WTC11 (cell line): ENCODE data around the gene CGB7. TPM values are rescaled to one million over a fixed set of nuclear protein-coding genes. Genes with fewer than 3 reads are reported as not detected.
"Not testable (repeated sequence)": the region's sequence is repeated elsewhere in the genome, so short reads cannot be mapped to it uniquely, and the experiment has no call there.

ENCODE experiments used
- ATAC-seq: fragments of 200-7000 bp; cut with Tn5 transposase; 2 replicates; pipeline ENCODE4 v1.10.0; 2021; ENCODE audit warnings: mild to moderate bottlenecking, moderate library complexity
- CTCF ChIA-PET: fragments of 300-600 bp; sonication (Branson Sonifier 250); formaldehyde crosslinking; loops from one replicate; lab custom pipeline; 2021; ENCODE audit warnings: antibody characterized with exemption; lab: Charles Lee
- POLR2A ChIA-PET: fragments of 350-600 bp; sonication (Branson Sonifier 250); formaldehyde crosslinking; loops from one replicate; lab custom pipeline; 2021; ENCODE audit warnings: antibody characterized with exemption; lab: Charles Lee
- DNase-seq: peaks from one replicate; pipeline ENCODE4 v3.0.0; 2021; ENCODE audit warnings: low spot score
- H3K27ac Mint-ChIP-seq: 2 replicates; pipeline ENCODE4 v1.8.0; 2021; ENCODE audit warnings: mixed read lengths
- H3K27me3 Mint-ChIP-seq: 2 replicates; pipeline ENCODE4 v1.8.0; 2021; ENCODE audit warnings: low read depth, mild to moderate bottlenecking, moderate library complexity, mixed read lengths
- H3K36me3 Mint-ChIP-seq: 2 replicates; pipeline ENCODE4 v1.8.0; 2021; ENCODE audit warnings: mixed read lengths
- H3K4me1 Mint-ChIP-seq: 2 replicates; pipeline ENCODE4 v1.8.0; 2022; ENCODE audit warnings: mixed read lengths
- H3K4me3 Mint-ChIP-seq: 2 replicates; pipeline ENCODE4 v1.8.0; 2021; ENCODE audit warnings: mild to moderate bottlenecking, moderate library complexity, mixed read lengths
- H3K9me3 Mint-ChIP-seq: 2 replicates; pipeline ENCODE4 v1.8.0; 2021; ENCODE audit warnings: mixed read lengths
- AR ChIP-seq: fragments of 250-450 bp; sonication (Bioruptor Pico); IDR thresholded peaks from 2 replicates; pipeline ENCODE4 v1.9.0; 2021; ENCODE audit warnings: mild to moderate bottlenecking
- ARID4B ChIP-seq: sonication (generic); formaldehyde crosslinking; IDR thresholded peaks from 2 replicates; pipeline ENCODE4 v1.8.0; 2023; ENCODE audit warnings: missing genetic modification reagents, mild to moderate bottlenecking, borderline replicate concordance
- ATF1 ChIP-seq: sonication (generic); formaldehyde crosslinking; IDR thresholded peaks from 2 replicates; pipeline ENCODE4 v1.8.1; 2023; ENCODE audit warnings: mild to moderate bottlenecking, moderate library complexity, missing genetic modification reagents
- ATF3 ChIP-seq: sonication (generic); formaldehyde crosslinking; conservative IDR thresholded peaks from 2 replicates; pipeline ENCODE4 v1.8.1; 2022; ENCODE audit warnings: mild to moderate bottlenecking, missing genetic modification reagents
- ATF6 ChIP-seq: sonication (generic); formaldehyde crosslinking; IDR thresholded peaks from 2 replicates; pipeline ENCODE4 v1.8.1; 2023; ENCODE audit warnings: mild to moderate bottlenecking, missing genetic modification reagents
- CREB1 ChIP-seq: sonication (generic); formaldehyde crosslinking; IDR thresholded peaks from 2 replicates; pipeline ENCODE4 v1.8.0; 2023; ENCODE audit warnings: mild to moderate bottlenecking, missing genetic modification reagents
- E2F4 ChIP-seq: sonication (generic); formaldehyde crosslinking; IDR thresholded peaks from 2 replicates; pipeline ENCODE4 v1.8.1; 2022; ENCODE audit warnings: low read depth, mild to moderate bottlenecking, moderate library complexity, missing genetic modification reagents, borderline replicate concordance
- FOXP1 ChIP-seq: sonication (generic); formaldehyde crosslinking; IDR thresholded peaks from 2 replicates; pipeline ENCODE4 v1.8.0; 2022; ENCODE audit warnings: missing genetic modification reagents, mild to moderate bottlenecking, moderate library complexity, borderline replicate concordance
- GABPB1 ChIP-seq: sonication (generic); formaldehyde crosslinking; IDR thresholded peaks from 2 replicates; pipeline ENCODE4 v1.8.1; 2023; ENCODE audit warnings: mild to moderate bottlenecking, missing genetic modification reagents
- GTF2I ChIP-seq: fragments of 250-450 bp; sonication (Bioruptor Pico); conservative IDR thresholded peaks from 2 replicates; pipeline ENCODE4 v1.4.0; 2021; ENCODE audit warnings: mild to moderate bottlenecking
- JUN ChIP-seq: sonication (generic); formaldehyde crosslinking; IDR thresholded peaks from 2 replicates; pipeline ENCODE4 v1.8.0; 2023; ENCODE audit warnings: mild to moderate bottlenecking, missing genetic modification reagents
- MAX ChIP-seq: sonication (generic); formaldehyde crosslinking; IDR thresholded peaks from 2 replicates; pipeline ENCODE4 v1.8.0; 2022; ENCODE audit warnings: mild to moderate bottlenecking, missing genetic modification reagents
- NR2C2 ChIP-seq: sonication (generic); formaldehyde crosslinking; IDR thresholded peaks from 2 replicates; pipeline ENCODE4 v1.8.0; 2022; ENCODE audit warnings: mild to moderate bottlenecking, missing genetic modification reagents
- NR3C1 ChIP-seq: sonication (generic); formaldehyde crosslinking; conservative IDR thresholded peaks from 2 replicates; pipeline ENCODE4 v1.8.1; 2023; ENCODE audit warnings: low read depth, mild to moderate bottlenecking, missing genetic modification reagents
- PRRX2 ChIP-seq: fragments of 250-450 bp; sonication (Bioruptor Pico); IDR thresholded peaks from 2 replicates; pipeline ENCODE4 v1.8.0; 2021; ENCODE audit warnings: mild to moderate bottlenecking
- SP1 ChIP-seq: sonication (generic); formaldehyde crosslinking; conservative IDR thresholded peaks from 2 replicates; pipeline ENCODE4 v1.8.1; 2022; ENCODE audit warnings: missing genetic modification reagents
- TEAD1 ChIP-seq: sonication (generic); formaldehyde crosslinking; IDR thresholded peaks from 2 replicates; pipeline ENCODE4 v1.8.0; 2022; ENCODE audit warnings: mild to moderate bottlenecking, missing genetic modification reagents
- ZBTB21 ChIP-seq: sonication (generic); formaldehyde crosslinking; IDR thresholded peaks from 2 replicates; pipeline ENCODE4 v1.8.1; 2023; ENCODE audit warnings: mild to moderate bottlenecking, missing genetic modification reagents, borderline replicate concordance
- ZNF121 ChIP-seq: sonication (generic); formaldehyde crosslinking; IDR thresholded peaks from 2 replicates; pipeline ENCODE4 v1.8.0; 2023; ENCODE audit warnings: missing genetic modification reagents
- ZNF232 ChIP-seq: sonication (generic); formaldehyde crosslinking; IDR thresholded peaks from 2 replicates; pipeline ENCODE4 v1.8.0; 2022; ENCODE audit warnings: mild to moderate bottlenecking, missing genetic modification reagents
- ZNF416 ChIP-seq: fragments of 250-450 bp; sonication (Bioruptor Pico); IDR thresholded peaks from 2 replicates; pipeline ENCODE4 v1.9.0; 2021; ENCODE audit warnings: mild to moderate bottlenecking, inconsistent platforms
- ZNF423 ChIP-seq: fragments of 250-450 bp; sonication (Bioruptor Pico); IDR thresholded peaks from 2 replicates; pipeline ENCODE4 v2.1.2; 2022; ENCODE audit warnings: mild to moderate bottlenecking, moderate library complexity
- total RNA-seq: library from RNA; stranded (reverse); gene quantifications from 3 replicates; pipeline ENCODE4 v1.2.3, GENCODE V29; 2021

CGB7 gene
- total RNA-seq, 1 experiment from 2014 or later: 1.6 TPM

GRCh38 chr19:49018388-49019241 is 38.9 kb downstream of the CGB7 start:
- Mint-ChIP-seq H3K36me3 (peaks cover 20% of the 10 kb centered on the region), H3K27me3 (peaks cover 45% of the 10 kb centered on the region), H3K4me1 (peaks cover 23% of the 10 kb centered on the region), H3K4me3 (peak overlapping the region; percentile 73)
- ATAC-seq, DNase-seq, H3K9me3 Mint-ChIP-seq, H3K27ac Mint-ChIP-seq: not testable (repeated sequence)
- CTCF ChIA-PET: interaction anchor here (0.6 to 6.5 kb wide), 31 partner anchors 9 to 849 kb away, joined by 3 to 78 read pairs (median 6); partner anchors contain the start of genes CGB2, CGB7, GYS1 and LIN7B
- POLR2A ChIA-PET: interaction anchor here (1.7 kb wide), 1 partner anchor 26 kb away, joined by 6 read pairs; the partner anchor contains the start of genes GYS1 and RUVBL2

- H3K9me3 Mint-ChIP-seq: no peaks in the 10 kb centered on the region
- H3K27me3 Mint-ChIP-seq: peaks cover 45% of the 10 kb centered on the region
- ChIA-PET POLR2A (interaction anchor here (0.7 to 1.7 kb wide), 2 partner anchors 25 to 40 kb away, joined by 3 to 6 read pairs; partner anchors contain the start of genes CGB7, GYS1 and RUVBL2), CTCF (interaction anchor here (0.6 to 6.5 kb wide), 15 partner anchors 9 to 181 kb away, joined by 3 to 78 read pairs (median 6); partner anchors contain the start of genes CGB2, CGB7, GYS1 and RUVBL2)
- H3K36me3 Mint-ChIP-seq: peaks cover 20% of the 10 kb centered on the region
- H3K4me3 Mint-ChIP-seq: peak overlapping the region; percentile 73
- H3K4me1 Mint-ChIP-seq: peaks cover 23% of the 10 kb centered on the region
- ATAC-seq (peak; percentile 71), DNase-seq (peak; percentile 66)
- H3K27ac Mint-ChIP-seq: no peak overlapping the region
- TF ChIP-seq FOXP1 (CRISPR knock-in tag): peak; percentile 74
- peak; percentile 93 for TF ChIP-seq ZNF423 (CRISPR knock-in tag)
- TF ChIP-seq ZNF416 (CRISPR knock-in tag): 0 out of 2 replicates have a peak, but pooled peaks have one; percentile 29
- TF ChIP-seq ATF6 (CRISPR knock-in tag): no peak
- no peak for TF ChIP-seq GTF2I (CRISPR knock-in tag)
- TF ChIP-seq TEAD1 (CRISPR knock-in tag): no peak
- TF ChIP-seq ARID4B: 0 out of 2 replicates have a peak, but pooled peaks have one; percentile 19
- TF ChIP-seq CREB1 (CRISPR knock-in tag): no peak
- no peak for TF ChIP-seq NR2C2 (CRISPR knock-in tag)
- peak; percentile 70 for TF ChIP-seq SP1 (CRISPR knock-in tag)
- peak; percentile 68; the same call in 1 of the 2 replicates for TF ChIP-seq MAX
- no peak for TF ChIP-seq E2F4 (CRISPR knock-in tag)
- no peak for TF ChIP-seq ZNF121
- TF ChIP-seq ZNF232 (CRISPR knock-in tag): no peak
- TF ChIP-seq ATF1 (CRISPR knock-in tag): no peak
- TF ChIP-seq GABPB1 (CRISPR knock-in tag): no peak
- no peak for TF ChIP-seq AR
- TF ChIP-seq JUN (CRISPR knock-in tag): no peak
- TF ChIP-seq ATF3: no peak
- TF ChIP-seq PRRX2 (CRISPR knock-in tag): no peak
- TF ChIP-seq ZBTB21: no peak
- no peak for TF ChIP-seq NR3C1 (CRISPR knock-in tag)
Observed at GRCh38 chr19:49017666-49018351, 39.7 kb downstream of the CGB7 start.
